ENCODE measurements around the gene MCM9. TPM values are rescaled to one million over a fixed set of nuclear protein-coding genes. Genes with fewer than 3 reads are reported as not detected.
"Not testable (repeated sequence)": the region's sequence is repeated elsewhere in the genome, so short reads cannot be mapped to it uniquely, and the experiment has no call there.

MCM9 gene
- total RNA-seq, 1 donor from 2014 or later: 10.1 TPM

GRCh38 chr6:118768441-118768840, 166.5 kb downstream of the MCM9 start:
- no peaks in the 10 kb centered on the region for H3K4me1 Mint-ChIP-seq (ENCODE audit: low read depth, unreplicated experiment)
- no peaks in the 10 kb centered on the region for H3K27me3 ChIP-seq (ENCODE audit: insufficient read depth, low read length)
- H2AFZ ChIP-seq (ENCODE audit: low read depth, low read length): no peak overlapping the region

DNA sequence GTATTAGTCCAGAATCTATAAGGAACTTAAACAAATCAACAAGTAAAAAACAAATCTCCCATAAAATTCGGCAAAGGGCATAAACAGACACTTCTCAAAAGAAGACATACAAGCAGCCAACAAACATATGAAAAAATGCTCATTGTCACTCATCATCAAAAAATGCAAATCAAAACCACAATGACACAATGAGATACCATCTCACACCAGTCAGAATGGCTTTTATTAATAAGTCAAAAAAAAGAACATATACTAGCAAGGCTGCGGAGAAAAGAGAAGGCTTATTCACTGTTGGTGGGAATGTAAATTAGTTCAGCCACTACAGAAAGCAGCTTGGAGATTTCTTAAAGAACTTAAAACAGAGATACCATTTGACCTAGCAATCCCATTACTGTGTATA, 169.6 kb downstream of the MCM9 start:
- not testable (repeated sequence) for H4K20me1 ChIP-seq (ENCODE audit: insufficient read depth, low read length); H3K4me1 Mint-ChIP-seq (ENCODE audit: low read depth, unreplicated experiment); H3K27ac ChIP-seq (ENCODE audit: low read depth, low read length); H3K4me2 ChIP-seq (ENCODE audit: low read length); H3K36me3 ChIP-seq (ENCODE audit: insufficient read depth, low read length); H3K4me1 ChIP-seq (ENCODE audit: insufficient read depth, low read length); H3K79me2 ChIP-seq (ENCODE audit: insufficient read depth, low read length); H3K27me3 Mint-ChIP-seq (ENCODE audit: low read depth, unreplicated experiment); H3K9ac ChIP-seq (ENCODE audit: low read length); H3K4me3 ChIP-seq (ENCODE audit: insufficient read depth, low read depth, low read length); H3K9me3 Mint-ChIP-seq (ENCODE audit: unreplicated experiment); H2AFZ ChIP-seq (ENCODE audit: low read depth, low read length); H3K36me3 Mint-ChIP-seq (ENCODE audit: low read depth, unreplicated experiment); H3K4me3 Mint-ChIP-seq (ENCODE audit: unreplicated experiment); FAIRE-seq; H3K27me3 ChIP-seq (ENCODE audit: insufficient read depth, low read length); H3K27ac Mint-ChIP-seq (ENCODE audit: unreplicated experiment); H3K9me3 ChIP-seq (ENCODE audit: insufficient read depth, low read depth, low read length)
- peak; percentile 32 for DNase-seq (ENCODE audit: low read depth)

More at GRCh38 chr6:118768441-118768840, 166.5 kb downstream of the MCM9 start:
- H3K9me3 Mint-ChIP-seq (ENCODE audit: unreplicated experiment): no peaks in the 10 kb centered on the region
- Histone ChIP-seq H3K4me1 (ENCODE audit: insufficient read depth, low read length) (no peaks in the 10 kb centered on the region), H3K79me2 (ENCODE audit: insufficient read depth, low read length) (no peaks in the 10 kb centered on the region), H4K20me1 (ENCODE audit: insufficient read depth, low read length) (no peaks in the 10 kb centered on the region), H3K9ac (ENCODE audit: low read length) (no peak overlapping the region), H3K9me3 (ENCODE audit: insufficient read depth, low read depth, low read length) (no peaks in the 10 kb centered on the region), H3K4me2 (ENCODE audit: low read length) (no peak overlapping the region), H3K4me3 (ENCODE audit: insufficient read depth, low read depth, low read length) (no peak overlapping the region), H3K36me3 (ENCODE audit: insufficient read depth, low read length) (no peaks in the 10 kb centered on the region), H3K27ac (ENCODE audit: low read depth, low read length) (no peak overlapping the region)
- H3K36me3 Mint-ChIP-seq (ENCODE audit: low read depth, unreplicated experiment): no peaks in the 10 kb centered on the region
- no peak overlapping the region for H3K4me3 Mint-ChIP-seq (ENCODE audit: unreplicated experiment)
- H3K27me3 Mint-ChIP-seq (ENCODE audit: low read depth, unreplicated experiment): peaks cover 2% of the 10 kb centered on the region
- TF ChIP-seq EZH2 (IDR thresholded peaks at IDR 0.05; ENCODE audit: insufficient read depth, low read length): no peak
- no peak for TF ChIP-seq CTCF (IDR thresholded peaks at IDR 0.05; ENCODE audit: insufficient read depth, low read depth, low read length)
- no peak for DNase-seq (ENCODE audit: low read depth)
- FAIRE-seq: no peak
- H3K27ac Mint-ChIP-seq (ENCODE audit: unreplicated experiment): no peak overlapping the region

DNA sequence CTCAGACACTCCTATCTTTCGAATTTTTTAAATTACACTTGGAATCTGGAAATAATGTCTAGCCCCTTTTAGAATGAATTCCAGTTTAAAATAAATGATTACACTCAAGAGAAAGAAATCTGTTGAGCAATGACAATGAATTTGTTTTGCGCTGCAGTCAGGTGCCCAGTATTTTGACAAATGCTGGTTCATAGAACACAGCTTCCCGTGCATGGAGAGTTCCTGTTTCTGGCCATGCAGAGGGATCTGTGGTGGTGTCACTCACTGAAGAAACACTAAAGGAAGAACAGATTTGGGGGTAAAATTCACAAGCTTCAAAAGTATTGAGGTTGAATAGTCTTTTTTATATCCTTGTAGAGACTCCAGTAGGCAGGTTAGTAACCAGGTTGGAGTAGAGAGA, 170.2 kb downstream of the MCM9 start:
- H3K36me3 Mint-ChIP-seq (ENCODE audit: low read depth, unreplicated experiment): no peaks in the 10 kb centered on the region
- H3K36me3 ChIP-seq (ENCODE audit: insufficient read depth, low read length): no peaks in the 10 kb centered on the region
- H3K4me3 Mint-ChIP-seq (ENCODE audit: unreplicated experiment): no peak overlapping the region
- H3K9ac ChIP-seq (ENCODE audit: low read length): no peak overlapping the region
- FAIRE-seq (no peak), DNase-seq (ENCODE audit: low read depth) (no peak)
- H3K27me3 Mint-ChIP-seq (ENCODE audit: low read depth, unreplicated experiment): peaks cover 2% of the 10 kb centered on the region
- H4K20me1 ChIP-seq (ENCODE audit: insufficient read depth, low read length): no peaks in the 10 kb centered on the region
- no peak overlapping the region for H3K27ac Mint-ChIP-seq (ENCODE audit: unreplicated experiment)
- no peaks in the 10 kb centered on the region for H3K79me2 ChIP-seq (ENCODE audit: insufficient read depth, low read length)
- no peaks in the 10 kb centered on the region for H3K27me3 ChIP-seq (ENCODE audit: insufficient read depth, low read length)
- no peaks in the 10 kb centered on the region for H3K4me1 Mint-ChIP-seq (ENCODE audit: low read depth, unreplicated experiment)
- no peak overlapping the region for H3K27ac ChIP-seq (ENCODE audit: low read depth, low read length)
- H3K9me3 ChIP-seq (ENCODE audit: insufficient read depth, low read depth, low read length): no peaks in the 10 kb centered on the region
- no peak for TF ChIP-seq CTCF (IDR thresholded peaks at IDR 0.05; ENCODE audit: insufficient read depth, low read depth, low read length)
- TF ChIP-seq EZH2 (IDR thresholded peaks at IDR 0.05; ENCODE audit: insufficient read depth, low read length): no peak
- H3K9me3 Mint-ChIP-seq (ENCODE audit: unreplicated experiment): no peaks in the 10 kb centered on the region
- no peaks in the 10 kb centered on the region for H3K4me1 ChIP-seq (ENCODE audit: insufficient read depth, low read length)
- no peak overlapping the region for H2AFZ ChIP-seq (ENCODE audit: low read depth, low read length)
- H3K4me3 ChIP-seq (ENCODE audit: insufficient read depth, low read depth, low read length): no peak overlapping the region
- no peak overlapping the region for H3K4me2 ChIP-seq (ENCODE audit: low read length)

Other genes with a start within 250 kb of the MCM9 start
- 35.7 and 36.4 TPM in 2 replicates for gene ASF1A, start 41.0 kb downstream of the MCM9 start, total RNA-seq
- 1.3 and 2.0 TPM in 2 replicates for gene FAM184A, start 143.5 kb upstream of the MCM9 start, total RNA-seq

All from astrocyte (in vitro differentiated cells and primary cell).